ENCODE results near the gene CBFA2T2. TPM values are rescaled to one million over a fixed set of nuclear protein-coding genes. Genes with fewer than 3 reads are reported as not detected.
A peak's percentile ranks its signal among the peaks of the same experiment; 100 is the strongest.

The CBFA2T2 gene
- polyA plus RNA-seq, 3 donors: 22.6 to 35.2 (median 30.1) TPM

- DNase-seq: no peak
These were observed 174.3 kb downstream of the CBFA2T2 start for GRCh38 chr20:33664085-33664761.

- no peak for DNase-seq
These were observed 174.9 kb downstream of the CBFA2T2 start for GRCh38 chr20:33664762-33665144.

- peak; percentile 96 for DNase-seq
These were observed 176.7 kb downstream of the CBFA2T2 start, which contains the start of gene ACTL10 for GRCh38 chr20:33666293-33667244. TSS of gene ACTL10 (plus strand) at chr20:33666943. CDS start at chr20:33667498, 555 bp downstream.

- no peak for DNase-seq
These were observed 177.4 kb downstream of the CBFA2T2 start for GRCh38 chr20:33667245-33667675.

- peak; percentile 59 for DNase-seq
These were observed 178.0 kb downstream of the CBFA2T2 start for GRCh38 chr20:33667676-33668465.

- no peak for DNase-seq
These were observed 178.7 kb downstream of the CBFA2T2 start for GRCh38 chr20:33668466-33669155.

- DNase-seq: no peak
These were observed 179.3 kb downstream of the CBFA2T2 start for GRCh38 chr20:33669224-33669623.

GRCh38 chr20:33669873-33670640 lies 180.2 kb downstream of the CBFA2T2 start:
- DNase-seq: no peak

- no peak for DNase-seq
These were observed 181.0 kb downstream of the CBFA2T2 start for GRCh38 chr20:33670715-33671499.

GRCh38 chr20:33671573-33672288 lies 181.8 kb downstream of the CBFA2T2 start:
- no peak for DNase-seq

GRCh38 chr20:33672426-33673113 lies 182.7 kb downstream of the CBFA2T2 start:
- no peak for DNase-seq

GRCh38 chr20:33673114-33673409 lies 183.2 kb downstream of the CBFA2T2 start:
- DNase-seq: no peak

- no peak for DNase-seq
These were observed 183.8 kb downstream of the CBFA2T2 start for GRCh38 chr20:33673410-33674293.

GRCh38 chr20:33674294-33675135 lies 184.6 kb downstream of the CBFA2T2 start, which contains the start of gene NECAB3:
TSS of gene NECAB3 (minus strand) at chr20:33674428. CDS start at chr20:33674352, 76 bp downstream.
- peak; percentile 80 for DNase-seq

GRCh38 chr20:33675136-33675959 lies 185.5 kb downstream of the CBFA2T2 start:
- no peak for DNase-seq

GRCh38 chr20:33676121-33676520 lies 186.2 kb downstream of the CBFA2T2 start:
- no peak for DNase-seq

Data from renal pelvis (tissue), 4 donors.